ENCODE data around the gene SNX30.

- TF ChIP-seq CTCF (IDR thresholded peaks at IDR 0.05), result no peak
- no peak for TF ChIP-seq SIN3A (IDR thresholded peaks at IDR 0.05; ENCODE audit: borderline replicate concordance, insufficient read depth, low read depth, low read length)
- TF ChIP-seq REST (IDR thresholded peaks at IDR 0.05; ENCODE audit: insufficient read depth in 1 of 2, low read depth in 2 of 2, low read length in 1 of 2), result no peak
Measured at GRCh38 chr9:112914524-112914923, 164.0 kb downstream of the SNX30 start.

Data from Panc1 (cell line).